Mesendoderm (in vitro differentiated cells): ENCODE data around the gene CAMTA2.
"Not testable (repeated sequence)": the region's sequence is repeated elsewhere in the genome, so short reads cannot be mapped to it uniquely, and the experiment has no call there.

ENCODE experiments used
- DNase-seq: peaks from one replicate; pipeline ENCODE4 v3.0.0; 2013
- H2AK5ac ChIP-seq: 2 replicates; pipeline ENCODE4 v1.6.1; 2013; ENCODE audit warnings: low read length, inconsistent platforms
- H2BK120ac ChIP-seq: 2 replicates; pipeline ENCODE4 v1.6.1; 2013; ENCODE audit warnings: low read depth, mild to moderate bottlenecking, low read length, moderate library complexity, mixed read lengths
- H2BK15ac ChIP-seq: replicated peaks from 2 replicates; pipeline ENCODE4 v1.6.1; 2013; ENCODE audit warnings: low read depth, mild to moderate bottlenecking, moderate library complexity
- H2BK5ac ChIP-seq: 2 replicates; pipeline ENCODE4 v1.6.1; 2013; ENCODE audit warnings: low read length, inconsistent platforms
- H3K18ac ChIP-seq: 2 replicates; pipeline ENCODE4 v1.6.1; 2013; ENCODE audit warnings: mild to moderate bottlenecking, low read length, mixed read lengths
- H3K23ac ChIP-seq: one replicate; pipeline ENCODE4 v1.6.1; 2013; ENCODE audit warnings: low read length
- H3K27ac ChIP-seq: 2 replicates; pipeline ENCODE4 v1.5.1; 2013; ENCODE audit warnings: low read depth, mild to moderate bottlenecking, inconsistent platforms, low read length, moderate library complexity
- H3K27me3 ChIP-seq: 2 replicates; pipeline ENCODE4 v1.6.1; 2013; ENCODE audit warnings: low read length, control low read depth, mild to moderate bottlenecking, inconsistent platforms; ENCODE audit not compliant: insufficient read depth, poor library complexity
- H3K36me3 ChIP-seq: 2 replicates; pipeline ENCODE4 v1.6.1; 2013; ENCODE audit warnings: low read length, inconsistent platforms; ENCODE audit not compliant: control insufficient read depth, insufficient read depth
- H3K4ac ChIP-seq: one replicate; pipeline ENCODE4 v1.6.1; 2013; ENCODE audit warnings: low read depth, mild to moderate bottlenecking, low read length, moderate library complexity
- H3K4me1 ChIP-seq: 2 replicates; pipeline ENCODE4 v1.6.1; 2013; ENCODE audit warnings: low read depth, low read length, inconsistent platforms; ENCODE audit not compliant: control insufficient read depth
- H3K4me2 ChIP-seq: 2 replicates; pipeline ENCODE4 v1.6.1; 2013; ENCODE audit warnings: low read length
- H3K4me3 ChIP-seq: 2 replicates; pipeline ENCODE4 v1.5.1; 2013; ENCODE audit warnings: mild to moderate bottlenecking, low read length
- H3K56ac ChIP-seq: one replicate; pipeline ENCODE4 v1.6.1; 2013; ENCODE audit warnings: low read length
- H3K79me1 ChIP-seq: 2 replicates; pipeline ENCODE4 v1.6.1; 2013; ENCODE audit warnings: low read length, inconsistent platforms
- H3K79me2 ChIP-seq: 2 replicates; pipeline ENCODE4 v1.6.1; 2013; ENCODE audit warnings: mild to moderate bottlenecking, low read length; ENCODE audit not compliant: control insufficient read depth, insufficient read depth
- H3K9ac ChIP-seq: 2 replicates; pipeline ENCODE4 v1.6.1; 2013; ENCODE audit warnings: low read length, inconsistent platforms
- H4K5ac ChIP-seq: one replicate; pipeline ENCODE4 v1.6.1; 2013; ENCODE audit warnings: low read length
- H4K8ac ChIP-seq: one replicate; pipeline ENCODE4 v1.6.1; 2013; ENCODE audit warnings: low read depth, mild to moderate bottlenecking, control low read depth, low read length, moderate library complexity
- WGBS: extraction: QIAGEN DNeasy Blood & Tissue Kit; methylation state at CpG from one replicate; pipeline ENCODE4 v1.1.7; 2013; ENCODE audit warnings: low lambda C conversion rate, missing lambda C conversion rate; ENCODE audit not compliant: insufficient coverage; ENCODE audit errors: extremely low coverage; 5-methylcytosine and 5-hydroxymethylcytosine counted together

The CAMTA2 gene

DNA sequence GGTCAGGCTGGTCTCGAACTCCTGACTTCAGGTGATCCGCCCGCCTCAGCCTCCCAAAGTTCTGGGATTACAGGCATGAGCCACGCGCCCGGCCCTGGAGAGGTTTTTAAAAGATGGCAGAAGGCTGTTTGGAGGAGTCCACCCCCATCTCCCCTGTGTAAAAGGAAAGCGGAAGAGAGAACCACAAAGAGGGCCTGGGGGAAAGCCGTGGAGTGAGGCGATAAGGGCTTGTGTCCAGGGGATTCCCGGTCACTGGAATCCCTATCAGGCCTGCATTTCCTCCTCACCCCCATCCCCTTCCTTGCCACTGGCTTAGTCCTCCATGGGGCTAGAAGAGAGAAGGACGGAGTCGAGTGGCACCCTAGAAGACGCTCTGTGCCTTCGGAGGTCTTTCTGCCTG, 55.5 kb downstream of the CAMTA2 start, which contains the start of gene GP1BA:
GP1BA (plus strand) TSS at position 315 of the 400 bp plus-strand sequence. CDS start 328 bp downstream, outside the sequence.
- Histone ChIP-seq H3K27me3 (no peaks in the 10 kb centered on the region), H3K79me1 (no peaks in the 10 kb centered on the region), H3K9ac (no peak within 1 kb of the TSS), H2AK5ac (no peak within 1 kb of the TSS), H4K8ac (no peak within 1 kb of the TSS), H2BK5ac (no peak within 1 kb of the TSS), H3K4me3 (no peak within 1 kb of the TSS), H3K56ac (no peak within 1 kb of the TSS), H3K36me3 (no peaks in the 10 kb centered on the region), H2BK15ac (no peak within 1 kb of the TSS), H3K27ac (no peak within 1 kb of the TSS), H4K5ac (no peak within 1 kb of the TSS), H3K23ac (no peak within 1 kb of the TSS), H3K4ac (no peak within 1 kb of the TSS), H2BK120ac (no peak within 1 kb of the TSS), H3K4me1 (no peaks in the 10 kb centered on the region), H3K4me2 (no peak within 1 kb of the TSS), H3K18ac (no peak within 1 kb of the TSS), H3K79me2 (no peaks in the 10 kb centered on the region)
- no peak for DNase-seq
- no CpG with 5 or more reads among the region's 14 CpGs for WGBS

DNA sequence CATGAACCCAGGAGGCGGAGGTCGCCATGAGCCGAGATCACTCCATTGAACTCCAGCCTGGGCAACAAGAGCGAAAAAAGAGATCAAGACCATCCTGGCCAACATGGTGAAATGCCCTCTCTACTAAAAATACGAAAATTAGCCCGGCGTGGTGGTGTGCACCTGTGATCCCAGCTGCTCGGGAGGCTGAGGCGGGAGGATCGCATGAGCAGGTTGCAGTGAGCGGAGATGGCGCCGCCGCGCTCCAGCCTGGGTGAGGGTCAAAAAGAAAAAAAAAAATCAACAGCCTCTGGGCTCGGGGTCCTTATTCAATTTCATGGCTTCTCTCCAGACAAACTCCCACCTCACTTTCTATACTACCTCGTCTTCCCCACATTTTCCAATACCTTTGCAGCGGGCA, 58.6 kb downstream of the CAMTA2 start:
- no peak overlapping the region for H3K56ac ChIP-seq
- no CpG with 5 or more reads among the region's 18 CpGs for WGBS
- no peak overlapping the region for H3K4me2 ChIP-seq
- no peaks in the 10 kb centered on the region for H3K27me3 ChIP-seq
- H3K36me3 ChIP-seq: no peaks in the 10 kb centered on the region
- H3K23ac ChIP-seq: no peak overlapping the region
- no peaks in the 10 kb centered on the region for H3K79me1 ChIP-seq
- no peak overlapping the region for H2BK15ac ChIP-seq
- no peak overlapping the region for H3K27ac ChIP-seq
- no peaks in the 10 kb centered on the region for H3K79me2 ChIP-seq
- H2AK5ac ChIP-seq: no peak overlapping the region
- H3K4me3 ChIP-seq: no peak overlapping the region
- H3K9ac ChIP-seq: no peak overlapping the region
- no peak overlapping the region for H3K18ac ChIP-seq
- H4K5ac ChIP-seq: no peak overlapping the region
- H2BK120ac ChIP-seq: no peak overlapping the region
- DNase-seq: no peak
- no peak overlapping the region for H3K4ac ChIP-seq
- no peaks in the 10 kb centered on the region for H3K4me1 ChIP-seq
- no peak overlapping the region for H4K8ac ChIP-seq
- H2BK5ac ChIP-seq: no peak overlapping the region

DNA sequence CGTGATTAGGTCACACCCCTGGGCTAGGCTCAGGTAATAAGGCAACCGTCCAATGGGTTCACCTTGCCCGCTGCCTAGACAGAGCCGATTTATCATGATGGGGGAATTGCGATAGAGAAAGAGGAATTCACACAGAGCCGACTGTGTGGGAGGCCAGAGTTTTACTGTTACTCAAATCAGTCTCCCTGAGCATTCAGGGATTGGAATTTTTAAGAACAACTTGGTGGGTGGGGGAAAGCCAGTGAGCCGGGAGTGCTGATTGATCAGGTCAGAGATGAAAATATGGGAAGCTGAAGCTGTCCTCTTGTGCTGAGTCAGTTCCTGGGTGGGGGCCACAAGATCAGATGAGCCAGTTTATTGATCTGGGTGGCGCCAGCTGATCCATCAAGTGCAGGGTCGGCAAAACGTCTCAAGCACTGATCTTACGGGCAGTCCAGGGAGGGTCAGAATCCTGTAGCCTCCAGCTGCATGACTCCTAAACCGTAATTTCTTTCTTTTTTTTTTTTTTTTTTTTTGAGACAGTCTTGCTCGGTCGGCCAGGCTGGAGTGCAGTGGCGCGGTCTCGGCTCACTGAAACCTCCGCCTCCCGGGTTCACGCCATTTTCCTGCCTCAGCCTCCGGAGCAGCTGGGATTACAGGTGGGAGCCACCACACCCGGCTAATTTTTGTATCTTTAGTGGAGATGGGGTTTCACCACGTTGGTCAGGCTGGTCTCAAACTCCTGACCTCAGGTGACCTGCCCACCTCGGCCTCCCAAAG, 60.7 kb downstream of the CAMTA2 start:
- H3K27ac ChIP-seq, H2AK5ac ChIP-seq, H3K4me3 ChIP-seq, H3K36me3 ChIP-seq, DNase-seq, H3K4ac ChIP-seq, H3K9ac ChIP-seq, H3K4me1 ChIP-seq, H3K27me3 ChIP-seq, H2BK120ac ChIP-seq, H3K18ac ChIP-seq, H3K4me2 ChIP-seq, H2BK5ac ChIP-seq, H3K23ac ChIP-seq, H4K8ac ChIP-seq, H3K79me1 ChIP-seq, H3K56ac ChIP-seq, H4K5ac ChIP-seq, H3K79me2 ChIP-seq, H2BK15ac ChIP-seq: not testable (repeated sequence)
- no CpG with 5 or more reads among the region's 24 CpGs for WGBS

DNA sequence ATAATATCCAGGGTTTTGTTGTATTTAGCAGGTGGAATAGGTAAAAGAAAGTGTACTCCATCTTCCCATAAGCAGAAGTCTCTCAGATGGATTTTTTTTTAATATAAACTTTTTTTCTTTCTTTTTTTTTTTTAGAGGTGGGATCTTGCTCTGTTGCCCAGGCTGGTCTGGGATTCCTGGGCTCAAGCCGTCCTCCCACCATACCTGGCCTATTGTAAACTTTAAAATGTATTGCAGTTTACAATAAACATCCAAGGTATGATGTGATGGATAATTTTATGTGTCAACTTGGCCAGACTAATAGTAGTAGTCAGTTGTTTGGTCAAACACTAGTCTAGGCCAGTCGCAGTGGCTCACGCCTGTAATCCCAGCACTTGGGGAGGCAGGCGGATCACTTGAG, 66.2 kb downstream of the CAMTA2 start:
- H3K4me2 ChIP-seq: no peak overlapping the region

DNA sequence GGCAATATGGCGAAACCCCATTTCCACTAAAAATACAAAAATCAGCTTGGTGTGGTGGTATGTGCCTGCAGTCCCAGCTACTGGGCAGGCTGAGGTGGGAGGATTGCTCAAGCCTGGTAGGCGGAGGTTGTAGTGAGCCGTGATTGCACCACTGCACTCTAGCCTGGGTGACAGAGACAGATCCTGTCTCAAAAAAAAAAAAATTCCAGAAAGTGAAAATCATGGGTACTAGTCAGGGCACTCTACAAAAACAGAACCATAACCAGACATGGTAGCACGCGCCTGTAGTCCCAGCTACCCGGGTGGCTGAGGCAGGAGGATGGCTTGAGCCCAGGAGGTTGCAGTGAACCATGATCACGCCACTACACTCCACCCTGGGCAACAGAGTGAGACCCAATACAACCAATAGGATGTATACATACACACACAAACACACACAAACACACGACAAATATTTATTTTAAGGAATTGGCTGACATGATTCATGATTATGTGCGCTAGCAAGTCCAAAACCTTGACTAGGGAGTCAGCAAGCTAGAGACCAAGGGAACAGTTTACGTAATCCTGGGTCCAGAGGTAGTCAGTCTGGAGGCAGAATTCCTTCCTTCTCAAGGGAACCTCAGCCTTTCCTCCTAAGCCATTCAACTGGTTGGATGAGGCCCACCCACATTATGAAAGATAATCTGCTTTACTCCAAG, 67.0 kb downstream of the CAMTA2 start:
- no peak overlapping the region for H4K8ac ChIP-seq
- H3K9ac ChIP-seq: no peak overlapping the region
- no peak overlapping the region for H2BK120ac ChIP-seq
- no peaks in the 10 kb centered on the region for H3K4me1 ChIP-seq
- no peak overlapping the region for H3K4me3 ChIP-seq
- H2BK5ac ChIP-seq: no peak overlapping the region
- H3K27ac ChIP-seq: no peak overlapping the region
- DNase-seq: no peak
- no peak overlapping the region for H3K56ac ChIP-seq
- no peaks in the 10 kb centered on the region for H3K79me2 ChIP-seq
- no peak overlapping the region for H3K23ac ChIP-seq
- H3K79me1 ChIP-seq: no peaks in the 10 kb centered on the region
- no peak overlapping the region for H2AK5ac ChIP-seq
- WGBS: no CpG with 5 or more reads among the region's 10 CpGs
- H2BK15ac ChIP-seq: no peak overlapping the region
- no peak overlapping the region for H4K5ac ChIP-seq
- no peak overlapping the region for H3K4ac ChIP-seq
- H3K27me3 ChIP-seq: no peaks in the 10 kb centered on the region
- H3K36me3 ChIP-seq: no peaks in the 10 kb centered on the region
- H3K4me2 ChIP-seq: no peak overlapping the region
- H3K18ac ChIP-seq: no peak overlapping the region

More for the DNA sequence above, 66.2 kb downstream of the CAMTA2 start:
- Histone ChIP-seq H3K4ac (no peak overlapping the region), H2BK120ac (no peak overlapping the region), H4K5ac (no peak overlapping the region), H4K8ac (no peak overlapping the region), H2AK5ac (no peak overlapping the region), H3K79me2 (no peaks in the 10 kb centered on the region), H3K9ac (no peak overlapping the region), H3K56ac (no peak overlapping the region), H3K18ac (no peak overlapping the region), H2BK15ac (no peak overlapping the region), H3K23ac (no peak overlapping the region), H3K4me1 (no peaks in the 10 kb centered on the region), H3K27ac (no peak overlapping the region), H2BK5ac (no peak overlapping the region), H3K79me1 (no peaks in the 10 kb centered on the region), H3K4me3 (no peak overlapping the region), H3K36me3 (no peaks in the 10 kb centered on the region), H3K27me3 (no peaks in the 10 kb centered on the region)
- no CpG with 5 or more reads among the region's 4 CpGs for WGBS
- no peak for DNase-seq
